T-helper 1 cell treated with Interleukin-12 subunit alpha and Interleukin-12 subunit beta and Interleukin-4 antibody, amounts not matched to agents 30 μg/mL and 1 μg/mL, for 36 hours (primary cell): Measurements from ENCODE around the gene ARMC2.
"Not testable (repeated sequence)": the region's sequence is repeated elsewhere in the genome, so short reads cannot be mapped to it uniquely, and the experiment has no call there.

Source experiments
- H3K27ac Mint-ChIP-seq: one replicate; pipeline ENCODE4 v1.8.0; 2021; ENCODE audit warnings: mild to moderate bottlenecking, mixed read lengths
- H3K27me3 Mint-ChIP-seq: one replicate; pipeline ENCODE4 v1.8.0; 2021; ENCODE audit warnings: low read depth, mixed read lengths
- H3K36me3 Mint-ChIP-seq: one replicate; pipeline ENCODE4 v1.8.0; 2021; ENCODE audit warnings: low read depth, mixed read lengths
- H3K4me1 Mint-ChIP-seq: one replicate; pipeline ENCODE4 v1.8.0; 2021; ENCODE audit warnings: low read depth, mixed read lengths
- H3K4me3 Mint-ChIP-seq: one replicate; pipeline ENCODE4 v1.8.0; 2021; ENCODE audit warnings: mild to moderate bottlenecking, moderate library complexity, mixed read lengths
- H3K9me3 Mint-ChIP-seq: one replicate; pipeline ENCODE4 v1.8.0; 2021; ENCODE audit warnings: mixed read lengths

The ARMC2 gene

DNA sequence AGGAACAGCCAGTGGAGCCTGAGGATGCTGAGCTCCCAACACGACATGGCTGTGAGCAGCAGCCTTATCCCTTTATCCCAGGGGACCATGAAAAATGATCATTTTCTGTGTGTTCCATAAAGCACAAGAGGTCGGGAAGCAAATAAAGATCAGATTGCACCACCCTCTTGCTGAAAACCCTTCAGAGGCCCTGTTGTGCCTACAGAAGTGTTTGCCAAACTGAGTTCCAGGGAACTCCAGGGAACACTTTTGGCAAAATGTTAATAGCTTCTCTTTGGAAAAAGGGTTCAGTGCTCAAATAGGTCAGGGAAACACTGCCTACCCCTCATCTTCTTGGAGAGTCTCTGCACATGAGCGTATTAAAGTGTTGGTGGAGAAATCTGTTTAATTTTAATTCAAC, 24.4 kb downstream of the ARMC2 start:
- Mint-ChIP-seq H3K4me1 (peaks cover 49% of the 10 kb centered on the region), H3K36me3 (peaks cover 35% of the 10 kb centered on the region), H3K9me3 (no peaks in the 10 kb centered on the region), H3K27me3 (peaks cover 19% of the 10 kb centered on the region), H3K4me3 (peak overlapping the region; percentile 45), H3K27ac (peak overlapping the region; percentile 80)

DNA sequence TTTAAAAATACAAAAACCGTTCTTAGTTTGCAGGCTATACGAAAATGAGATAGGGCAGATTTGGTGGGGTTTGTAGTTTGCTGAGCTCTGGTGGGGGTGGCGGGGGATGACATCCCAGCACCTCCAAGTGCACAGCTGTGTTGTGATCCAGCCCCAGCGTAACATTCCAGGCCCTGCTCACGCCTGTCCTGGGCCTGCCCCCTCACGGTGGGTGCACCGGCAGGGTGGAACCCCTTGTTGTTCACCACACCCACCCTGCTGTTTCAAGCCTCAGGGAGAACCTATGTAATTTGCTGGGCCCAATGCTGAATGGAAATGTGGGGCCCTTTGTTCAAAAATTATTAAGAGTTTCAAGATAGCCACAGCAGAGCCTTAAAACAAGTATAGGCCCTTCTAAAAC, 25.0 kb downstream of the ARMC2 start:
- Mint-ChIP-seq H3K9me3 (peaks cover 2% of the 10 kb centered on the region), H3K27me3 (peaks cover 25% of the 10 kb centered on the region), H3K4me1 (peaks cover 52% of the 10 kb centered on the region), H3K27ac (no peak overlapping the region), H3K4me3 (no peak overlapping the region), H3K36me3 (peaks cover 38% of the 10 kb centered on the region)

DNA sequence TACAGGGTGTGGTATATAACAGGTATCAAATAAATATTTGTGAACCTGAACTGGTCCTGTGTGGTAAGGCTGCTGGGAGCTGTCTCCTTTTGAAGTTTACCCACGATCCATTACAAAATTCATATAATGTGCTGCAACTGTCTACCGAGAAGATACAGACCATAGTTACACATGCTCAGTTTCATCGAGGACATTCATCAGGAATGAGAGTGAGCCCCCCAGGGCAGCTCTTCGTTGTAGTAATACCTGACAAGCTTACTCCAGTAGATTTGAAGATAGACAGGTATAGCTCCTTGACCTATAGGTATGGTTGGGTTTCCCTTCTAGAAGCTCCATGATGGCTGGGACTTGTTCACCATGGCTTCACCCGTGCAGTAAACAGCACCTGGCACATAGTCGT, 25.7 kb downstream of the ARMC2 start:
- H3K36me3 Mint-ChIP-seq: peaks cover 42% of the 10 kb centered on the region
- H3K9me3 Mint-ChIP-seq: peaks cover 10% of the 10 kb centered on the region
- peak overlapping the region; percentile 55 for H3K4me3 Mint-ChIP-seq
- H3K27me3 Mint-ChIP-seq: peaks cover 27% of the 10 kb centered on the region
- peak overlapping the region; percentile 86 for H3K27ac Mint-ChIP-seq
- H3K4me1 Mint-ChIP-seq: peaks cover 53% of the 10 kb centered on the region

DNA sequence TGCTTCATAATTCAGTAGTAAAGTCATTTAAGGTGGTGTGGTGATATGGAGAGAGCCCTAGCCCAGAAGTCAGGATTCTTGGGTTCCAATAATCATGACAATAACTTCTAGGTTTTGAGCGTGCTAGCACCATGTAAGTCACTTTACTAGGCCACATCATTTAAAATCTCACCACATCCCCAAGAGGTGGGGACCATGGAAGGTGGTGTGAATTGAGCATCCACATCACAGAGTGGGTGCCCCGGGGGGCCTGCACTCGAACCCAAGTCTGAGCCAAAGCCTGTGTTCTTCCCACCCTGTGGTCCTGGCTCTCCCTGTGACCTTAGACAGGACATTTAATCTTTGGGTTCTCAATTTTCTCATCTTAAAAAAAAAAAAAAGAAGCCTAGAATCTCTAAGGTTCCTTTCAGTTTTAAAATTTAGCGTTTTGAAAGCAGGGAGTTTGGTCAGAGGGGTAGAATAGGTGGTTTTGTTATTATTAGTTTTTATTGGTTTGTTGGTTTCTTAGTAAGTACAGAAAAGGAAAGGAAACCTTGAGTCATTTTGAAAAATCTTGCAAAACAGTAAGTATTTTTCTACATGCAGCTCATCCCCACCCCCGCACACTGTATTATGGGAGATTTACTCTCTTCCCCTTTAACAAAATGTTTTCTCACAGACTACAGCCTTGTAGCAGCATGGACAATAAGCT, 26.4 kb downstream of the ARMC2 start:
- peaks cover 27% of the 10 kb centered on the region for H3K27me3 Mint-ChIP-seq
- H3K9me3 Mint-ChIP-seq: peaks cover 15% of the 10 kb centered on the region
- peak overlapping the region; percentile 55 for H3K4me3 Mint-ChIP-seq
- peaks cover 53% of the 10 kb centered on the region for H3K4me1 Mint-ChIP-seq
- peaks cover 44% of the 10 kb centered on the region for H3K36me3 Mint-ChIP-seq
- H3K27ac Mint-ChIP-seq: peak overlapping the region; percentile 86

DNA sequence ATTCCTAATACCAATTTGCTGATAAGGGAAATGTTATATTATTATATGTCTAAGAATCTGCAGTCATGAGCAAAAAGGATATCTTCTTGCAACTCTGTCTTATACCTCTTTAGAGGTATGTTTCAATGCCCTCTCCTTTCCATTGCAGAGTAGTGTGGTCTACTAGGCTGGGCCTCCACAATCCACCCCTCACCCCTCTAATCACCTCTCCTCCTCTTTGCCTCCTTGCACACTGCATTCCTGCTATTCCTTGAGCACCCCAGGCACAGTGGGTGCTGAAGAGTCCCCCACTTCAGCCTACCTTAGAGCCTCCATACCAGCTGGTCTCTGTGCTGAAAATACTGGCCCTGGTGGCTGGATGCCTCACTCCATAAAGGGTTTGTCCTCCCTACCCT, 26.9 kb downstream of the ARMC2 start:
- H3K4me1 Mint-ChIP-seq: peaks cover 54% of the 10 kb centered on the region
- H3K4me3 Mint-ChIP-seq: peak overlapping the region; percentile 55

DNA sequence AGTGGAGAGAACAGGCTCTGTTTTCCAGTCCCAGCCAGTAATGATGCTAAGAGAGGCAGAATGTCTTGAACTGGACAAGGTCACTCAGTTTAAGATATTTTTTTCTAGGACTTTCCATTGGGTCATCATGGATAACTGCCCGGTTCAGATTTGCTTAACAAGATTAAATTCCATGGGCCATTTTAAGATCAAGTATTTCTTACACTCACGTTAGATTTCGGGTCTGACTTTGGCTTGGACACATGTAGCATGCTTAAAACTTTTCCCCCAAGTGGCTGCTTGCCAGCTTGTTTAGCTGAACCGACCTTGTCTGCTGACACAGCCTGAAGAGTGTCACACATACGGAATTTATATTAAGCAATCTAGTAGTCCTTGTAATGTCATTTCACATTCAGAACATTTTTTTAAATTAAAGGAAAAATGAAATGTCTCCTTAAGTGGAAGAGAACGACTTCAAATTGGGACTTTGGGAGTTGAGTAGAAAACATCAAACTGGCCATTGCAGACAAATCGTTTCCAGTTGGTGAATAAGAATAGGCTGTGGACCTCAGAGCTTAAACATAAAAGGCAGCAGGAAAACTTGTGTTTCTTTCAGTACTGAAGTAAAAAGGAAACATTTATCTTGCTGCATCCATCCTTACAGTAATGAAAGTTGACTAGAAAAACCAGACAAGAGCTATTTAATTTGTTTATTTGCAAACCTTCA, 29.0 kb downstream of the ARMC2 start:
- Mint-ChIP-seq H3K27me3 (peaks cover 32% of the 10 kb centered on the region), H3K9me3 (peaks cover 24% of the 10 kb centered on the region), H3K4me1 (peaks cover 47% of the 10 kb centered on the region), H3K4me3 (no peak overlapping the region), H3K27ac (no peak overlapping the region), H3K36me3 (peaks cover 39% of the 10 kb centered on the region)

More for the DNA sequence above, 26.9 kb downstream of the ARMC2 start:
- Mint-ChIP-seq H3K36me3 (peaks cover 42% of the 10 kb centered on the region), H3K27ac (peak overlapping the region; percentile 86), H3K27me3 (peaks cover 27% of the 10 kb centered on the region), H3K9me3 (peaks cover 18% of the 10 kb centered on the region)

DNA sequence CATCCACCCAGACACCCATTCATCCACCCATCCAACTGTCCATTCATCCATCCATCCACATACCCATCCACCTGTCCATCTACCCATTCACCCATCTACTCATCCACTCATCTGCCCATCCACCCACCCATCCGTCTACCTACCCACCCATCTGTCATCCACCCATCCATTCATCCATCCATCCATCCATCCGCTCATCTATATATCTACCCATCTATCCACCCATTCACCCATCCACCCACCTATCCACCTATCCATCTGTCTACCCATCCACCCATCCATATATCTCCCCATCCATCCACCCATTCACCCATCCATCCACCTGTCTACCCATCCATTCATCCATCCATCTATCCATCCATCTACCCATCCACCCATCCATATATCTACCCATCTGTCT, 30.7 kb downstream of the ARMC2 start:
- no peak overlapping the region for H3K4me3 Mint-ChIP-seq
- H3K27ac Mint-ChIP-seq: no peak overlapping the region
- H3K9me3 Mint-ChIP-seq: peaks cover 34% of the 10 kb centered on the region
- H3K36me3 Mint-ChIP-seq: peaks cover 40% of the 10 kb centered on the region
- H3K27me3 Mint-ChIP-seq: peaks cover 34% of the 10 kb centered on the region
- H3K4me1 Mint-ChIP-seq: peaks cover 49% of the 10 kb centered on the region

DNA sequence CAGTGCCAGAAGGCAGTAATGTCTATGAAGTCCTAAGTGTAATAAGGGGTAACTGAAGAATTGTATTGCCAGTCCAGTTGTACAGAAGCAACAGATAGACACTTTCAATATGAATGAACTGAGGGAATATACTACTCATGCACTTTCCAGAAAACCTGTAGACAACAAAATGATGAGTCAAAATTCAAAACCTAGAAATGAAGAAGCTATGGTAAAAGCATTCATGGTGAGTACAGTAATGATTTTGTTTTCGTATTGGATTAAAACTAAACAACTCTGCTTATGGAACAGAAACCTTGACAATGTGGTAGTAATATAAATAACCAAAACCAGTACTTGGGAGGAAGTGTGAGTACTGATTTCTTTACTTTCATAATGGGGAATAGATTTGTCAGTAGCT, 35.0 kb downstream of the ARMC2 start:
- peak overlapping the region; percentile 74 for H3K27ac Mint-ChIP-seq
- peaks cover 42% of the 10 kb centered on the region for H3K36me3 Mint-ChIP-seq
- H3K9me3 Mint-ChIP-seq: peaks cover 32% of the 10 kb centered on the region
- peaks cover 55% of the 10 kb centered on the region for H3K27me3 Mint-ChIP-seq
- peaks cover 39% of the 10 kb centered on the region for H3K4me1 Mint-ChIP-seq
- peak overlapping the region; percentile 4 for H3K4me3 Mint-ChIP-seq

DNA sequence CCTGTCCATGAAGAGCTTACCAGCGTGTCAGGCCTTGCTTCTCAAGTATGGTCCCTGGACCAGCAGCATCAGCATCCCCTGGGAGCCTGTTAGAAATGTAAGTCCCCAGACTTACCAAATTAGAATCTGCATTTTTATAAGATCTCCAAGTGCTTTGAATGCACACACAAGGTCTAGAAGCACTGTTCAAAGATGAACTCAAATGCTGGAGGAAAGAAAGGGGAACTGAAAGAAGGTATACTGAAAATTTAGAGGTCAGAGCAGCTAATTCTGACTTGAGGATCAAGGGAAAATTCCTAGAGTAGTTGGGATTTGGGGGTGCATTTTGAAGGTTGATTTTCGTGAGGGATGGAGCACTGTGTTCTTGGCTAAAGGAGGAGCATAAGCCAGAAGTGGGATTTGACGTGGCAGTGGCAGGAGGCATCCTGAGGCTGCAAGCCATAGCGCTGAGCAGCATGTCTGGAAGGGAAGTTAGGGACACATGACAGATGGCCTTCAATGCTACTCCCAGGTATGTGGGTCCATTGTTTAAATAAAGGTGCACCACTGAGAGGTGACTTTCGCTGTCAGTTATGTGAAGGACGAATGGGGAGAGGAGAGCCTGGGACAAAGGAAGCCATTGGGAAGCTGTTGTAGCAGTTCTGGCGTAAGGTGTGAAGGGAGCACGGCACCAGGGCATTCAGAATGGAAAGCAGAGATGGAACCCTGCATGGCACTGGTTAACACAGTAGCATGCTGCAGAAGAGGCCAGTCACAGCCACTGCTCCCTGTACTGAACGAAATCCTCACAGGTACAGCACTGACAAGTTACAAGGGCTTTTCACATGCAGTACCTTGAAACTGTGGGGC, 36.2 kb downstream of the ARMC2 start:
- peaks cover 21% of the 10 kb centered on the region for H3K9me3 Mint-ChIP-seq

DNA sequence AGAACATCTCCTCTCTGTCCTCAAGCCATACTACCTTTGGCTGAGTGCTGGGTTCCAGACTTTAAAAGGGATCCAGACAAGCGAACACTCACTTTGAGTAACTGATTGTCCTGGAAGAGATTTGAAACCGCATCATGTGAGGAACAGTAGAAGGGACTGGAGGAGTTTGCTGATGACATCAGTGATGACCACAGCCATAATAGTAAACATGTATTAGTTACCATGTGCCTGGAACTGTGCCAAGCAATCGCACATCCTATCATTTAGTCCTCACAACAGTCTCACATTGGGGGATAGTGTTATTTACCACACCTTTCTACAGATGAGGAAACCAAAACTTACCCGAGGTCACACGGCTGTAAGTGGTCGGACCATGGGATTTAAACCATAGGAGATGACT, 39.8 kb downstream of the ARMC2 start:
- peaks cover 12% of the 10 kb centered on the region for H3K36me3 Mint-ChIP-seq
- no peak overlapping the region for H3K27ac Mint-ChIP-seq
- H3K4me1 Mint-ChIP-seq: peaks cover 17% of the 10 kb centered on the region
- H3K4me3 Mint-ChIP-seq: no peak overlapping the region
- H3K9me3 Mint-ChIP-seq: peaks cover 2% of the 10 kb centered on the region
- H3K27me3 Mint-ChIP-seq: peaks cover 51% of the 10 kb centered on the region

More for the DNA sequence above, 36.2 kb downstream of the ARMC2 start:
- peaks cover 37% of the 10 kb centered on the region for H3K4me1 Mint-ChIP-seq
- no peak overlapping the region for H3K27ac Mint-ChIP-seq
- H3K27me3 Mint-ChIP-seq: peaks cover 51% of the 10 kb centered on the region
- peaks cover 31% of the 10 kb centered on the region for H3K36me3 Mint-ChIP-seq
- no peak overlapping the region for H3K4me3 Mint-ChIP-seq

DNA sequence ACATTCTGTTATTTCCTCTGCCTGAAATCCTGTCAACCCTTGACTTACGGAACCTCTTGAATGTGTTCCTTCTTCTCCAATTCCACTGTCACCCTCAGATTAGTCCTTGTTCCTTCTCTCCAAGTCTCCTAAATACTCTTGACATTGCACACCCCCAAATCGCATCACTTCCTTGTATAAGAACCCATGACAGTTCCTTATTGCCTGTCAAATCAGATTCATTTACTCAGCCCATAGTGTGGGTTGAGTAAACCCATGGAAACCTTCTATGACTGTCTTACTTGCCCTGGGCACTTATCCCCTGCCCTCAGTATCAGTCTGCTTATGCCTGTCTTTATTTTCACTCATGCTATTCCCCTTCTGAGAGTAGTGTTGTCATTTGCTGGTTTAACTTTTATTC, 40.5 kb downstream of the ARMC2 start:
- H3K9me3 Mint-ChIP-seq: no peaks in the 10 kb centered on the region
- peaks cover 51% of the 10 kb centered on the region for H3K27me3 Mint-ChIP-seq
- peaks cover 16% of the 10 kb centered on the region for H3K4me1 Mint-ChIP-seq
- no peak overlapping the region for H3K27ac Mint-ChIP-seq
- peaks cover 9% of the 10 kb centered on the region for H3K36me3 Mint-ChIP-seq
- no peak overlapping the region for H3K4me3 Mint-ChIP-seq

DNA sequence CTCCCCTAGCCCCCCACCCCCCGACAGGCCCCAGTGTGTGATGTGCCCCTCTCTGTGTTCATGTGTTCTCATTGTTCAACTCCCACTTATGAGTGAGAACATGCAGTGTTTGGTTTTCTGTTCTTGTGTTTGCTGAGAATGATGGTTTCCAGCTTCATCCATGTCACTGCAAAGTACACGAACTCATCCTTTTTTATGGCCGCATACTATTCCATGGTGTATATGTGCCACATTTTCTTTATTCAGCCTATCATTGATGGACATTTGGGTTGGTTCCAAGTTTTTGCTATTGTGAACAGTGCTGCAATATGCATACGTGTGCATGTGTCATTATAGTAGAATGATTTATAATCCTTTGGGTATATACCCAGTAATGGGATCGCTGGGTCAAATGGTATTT, 42.7 kb downstream of the ARMC2 start:
- not testable (repeated sequence) for H3K9me3 Mint-ChIP-seq, H3K4me3 Mint-ChIP-seq, H3K36me3 Mint-ChIP-seq, H3K27ac Mint-ChIP-seq, H3K4me1 Mint-ChIP-seq
- H3K27me3 Mint-ChIP-seq: peaks cover 38% of the 10 kb centered on the region

DNA sequence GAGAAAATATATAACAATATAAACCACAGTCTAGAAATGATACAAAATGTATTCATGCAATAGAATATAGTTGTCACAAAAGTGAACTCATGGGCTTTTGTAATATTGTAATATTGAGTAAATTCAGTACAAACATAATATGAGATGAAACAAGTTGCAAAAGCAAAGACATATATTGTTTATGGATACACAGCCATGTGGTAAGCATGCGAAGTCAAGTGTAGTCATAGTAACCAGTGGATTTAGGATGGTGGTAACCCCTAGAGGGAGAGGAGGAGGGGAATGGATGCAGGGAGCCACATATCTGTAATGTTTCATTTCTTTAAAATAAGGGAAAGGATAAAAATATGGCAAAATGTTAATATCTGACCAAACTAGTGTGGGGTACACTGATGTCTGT, 47.3 kb downstream of the ARMC2 start:
- Mint-ChIP-seq H3K9me3 (no peaks in the 10 kb centered on the region), H3K4me3 (peak overlapping the region; percentile 58), H3K4me1 (peaks cover 31% of the 10 kb centered on the region), H3K36me3 (peaks cover 6% of the 10 kb centered on the region), H3K27me3 (peaks cover 22% of the 10 kb centered on the region), H3K27ac (peak overlapping the region; percentile 87)

DNA sequence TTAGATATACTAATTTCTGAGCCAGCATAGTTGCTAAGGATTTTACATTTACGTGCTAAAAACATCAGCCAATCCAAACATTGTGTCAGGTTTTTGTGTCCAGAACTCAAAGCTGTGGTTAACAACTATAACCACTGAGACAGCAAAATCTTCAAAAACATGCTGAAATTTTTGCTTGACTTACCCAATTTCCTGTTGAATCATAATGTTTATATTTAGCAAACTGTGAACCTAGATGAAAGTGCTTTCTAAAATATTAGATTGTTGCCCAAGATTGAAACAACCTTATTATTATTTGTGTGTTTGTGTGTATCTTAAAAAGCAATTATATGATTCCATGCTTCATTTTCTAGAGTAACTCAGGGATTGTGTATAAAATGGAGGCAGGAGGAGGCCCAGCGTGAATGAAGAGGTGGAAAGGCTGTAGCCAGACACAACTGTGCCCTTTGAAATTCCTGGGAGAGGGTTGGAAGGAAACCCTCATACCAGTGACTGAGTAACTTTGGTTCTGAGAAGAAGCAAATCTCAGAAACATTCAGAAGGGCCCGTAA, 48.0 kb downstream of the ARMC2 start:
- Mint-ChIP-seq H3K9me3 (no peaks in the 10 kb centered on the region), H3K4me1 (peaks cover 34% of the 10 kb centered on the region), H3K36me3 (peaks cover 9% of the 10 kb centered on the region), H3K4me3 (peak overlapping the region; percentile 84), H3K27me3 (peaks cover 16% of the 10 kb centered on the region), H3K27ac (peak overlapping the region; percentile 92)
